Cardiac muscle cell (in vitro differentiated cells and primary cell): Measurements from ENCODE around the gene SPIRE1. TPM values are rescaled to one million over a fixed set of nuclear protein-coding genes. Genes with fewer than 3 reads are reported as not detected.
"Not testable (repeated sequence)": the region's sequence is repeated elsewhere in the genome, so short reads cannot be mapped to it uniquely, and the experiment has no call there.

Experiments used
- DNase-seq, 2 donors: peaks; one replicate each; pipeline versions ENCODE4 v3.0.0 to v3.0.0-alpha.2; 2010 to 2017; ENCODE audit warnings: low read depth in 1 of 2, low spot score in 1 of 2
- H3K27ac ChIP-seq: fragments of 200-600 bp; sonication (generic); 2 replicates; pipeline ENCODE4 v1.5.1; 2016
- H3K27me3 ChIP-seq: fragments of 200-600 bp; sonication (generic); 2 replicates; pipeline ENCODE4 v1.6.0; 2016; ENCODE audit warnings: control low read depth
- H3K36me3 ChIP-seq: fragments of 200-600 bp; sonication (generic); 2 replicates; pipeline ENCODE4 v1.5.1; 2016; ENCODE audit warnings: control low read depth
- H3K4me1 ChIP-seq: fragments of 200-600 bp; sonication (generic); 2 replicates; pipeline ENCODE4 v1.8.1; 2017; ENCODE audit warnings: low read depth, mild to moderate bottlenecking, mixed run types
- H3K4me3 ChIP-seq: fragments of 200-600 bp; sonication (generic); 2 replicates; pipeline ENCODE4 v1.5.1; 2016; ENCODE audit warnings: mild to moderate bottlenecking
- H3K9me3 ChIP-seq: fragments of 200-600 bp; sonication (generic); 2 replicates; pipeline ENCODE4 v1.5.1; 2017; ENCODE audit warnings: low read depth, mild to moderate bottlenecking, control low read depth
- CTCF ChIP-seq: IDR thresholded peaks from 2 replicates; pipeline ENCODE4 v1.5.1; 2012; ENCODE audit warnings: low read depth, mild to moderate bottlenecking, low read length
- polyA plus RNA-seq: library from polyadenylated mRNA; unstranded; fragments of >200 nt; fragmentation: Nextera tagmentation; extraction: Ambion mirVana; gene quantifications from 2 replicates; pipeline ENCODE4 v1.2.1, GENCODE V29; 2016
- total RNA-seq: library from RNA; depleted of rRNA; stranded (reverse); fragments of >200 nt; gene quantifications from 2 replicates; pipeline ENCODE4 v1.2.3, GENCODE V29; 2016

Gene SPIRE1
- total and polyA plus RNA-seq, 2 experiments from 2014 or later = 17.8 to 19.6 TPM

- H3K9me3 ChIP-seq = no peaks in the 10 kb centered on the region
- no peak overlapping the region for H3K27ac ChIP-seq
- TF ChIP-seq CTCF = no peak
- no peak overlapping the region for H3K4me3 ChIP-seq
- peaks cover 1% of the 10 kb centered on the region for H3K36me3 ChIP-seq
- H3K27me3 ChIP-seq = no peaks in the 10 kb centered on the region
- peak in 1 of 2 donors; percentile 66 for DNase-seq
- no peaks in the 10 kb centered on the region for H3K4me1 ChIP-seq
Observed at GRCh38 chr18:12637901-12638643, 19.8 kb downstream of the SPIRE1 start.

- Histone ChIP-seq H3K9me3 (no peaks in the 10 kb centered on the region), H3K27ac (no peak overlapping the region)
- TF ChIP-seq CTCF = no peak
Observed at GRCh38 chr18:12637393-12637792, 20.5 kb downstream of the SPIRE1 start.

GRCh38 chr18:12631831-12632477 lies 26.0 kb downstream of the SPIRE1 start:
- DNase-seq = no peak
- H3K27ac ChIP-seq = no peak overlapping the region
- no peak overlapping the region for H3K4me3 ChIP-seq
- no peaks in the 10 kb centered on the region for H3K9me3 ChIP-seq
- TF ChIP-seq CTCF = no peak
- H3K36me3 ChIP-seq = peaks cover 3% of the 10 kb centered on the region
- no peaks in the 10 kb centered on the region for H3K4me1 ChIP-seq
- no peaks in the 10 kb centered on the region for H3K27me3 ChIP-seq

More at GRCh38 chr18:12637393-12637792, 20.5 kb downstream of the SPIRE1 start:
- Histone ChIP-seq H3K4me1 (no peaks in the 10 kb centered on the region), H3K36me3 (peaks cover 3% of the 10 kb centered on the region), H3K4me3 (no peak overlapping the region), H3K27me3 (no peaks in the 10 kb centered on the region)
- DNase-seq = peak in 1 of 2 donors; percentile 45

GRCh38 chr18:12630136-12630535 lies 27.8 kb downstream of the SPIRE1 start:
- peak in 1 of 2 donors; percentile 30 for DNase-seq
- H3K27me3 ChIP-seq = no peaks in the 10 kb centered on the region
- H3K9me3 ChIP-seq = no peaks in the 10 kb centered on the region
- H3K4me1 ChIP-seq = no peaks in the 10 kb centered on the region
- H3K27ac ChIP-seq = no peak overlapping the region
- H3K36me3 ChIP-seq = peaks cover 3% of the 10 kb centered on the region
- TF ChIP-seq CTCF = no peak
- no peak overlapping the region for H3K4me3 ChIP-seq

- DNase-seq = peak in 1 of 2 donors; percentile 48
Observed at GRCh38 chr18:12628706-12629702, 28.9 kb downstream of the SPIRE1 start.

GRCh38 chr18:12627199-12627598 lies 30.7 kb downstream of the SPIRE1 start:
- not testable (repeated sequence) for DNase-seq, H3K4me1 ChIP-seq, H3K27ac ChIP-seq, H3K27me3 ChIP-seq, H3K9me3 ChIP-seq, H3K36me3 ChIP-seq, H3K4me3 ChIP-seq

More at GRCh38 chr18:12628706-12629702, 28.9 kb downstream of the SPIRE1 start:
- TF ChIP-seq CTCF = no peak
- H3K27ac ChIP-seq = no peak overlapping the region
- H3K9me3 ChIP-seq = no peaks in the 10 kb centered on the region
- H3K4me3 ChIP-seq = no peak overlapping the region
- H3K4me1 ChIP-seq = no peaks in the 10 kb centered on the region
- peaks cover 3% of the 10 kb centered on the region for H3K36me3 ChIP-seq
- H3K27me3 ChIP-seq = no peaks in the 10 kb centered on the region
